Right lobe of liver (tissue), 5 donors: ENCODE measurements around the gene SLC26A5. TPM values are rescaled to one million over a fixed set of nuclear protein-coding genes. Genes with fewer than 3 reads are reported as not detected.

Experiments used
- small RNA-seq, 2 experiments: library from RNA; depleted of rRNA; stranded (forward); fragments of <200 nt; gene quantifications; one replicate each; pipeline ENCODE3, GENCODE V24; 2016
- total RNA-seq, 6 experiments: library from RNA; depleted of rRNA in 2 of 6; stranded (reverse); fragments of >200 nt in 2 of 6; fragmentation: NEBNext Ultra II Directional in 3 of 6; extraction: Animal tissue kit (Norgen Biotek cat#: 25700) in 3 of 6; gene quantifications; one replicate each; pipeline versions ENCODE4 v1.1.0 to v1.2.4, GENCODE V29; 2016 to 2023
- donor health status: DM: no; HTN: no; CAD: no.
- donor health status: DM: no; HTN: no; CAD: no.
- donor health status: DM: no; HTN: yes; CAD: no.
- donor health status: DM: no; HTN: yes; CAD: no.

The SLC26A5 gene
- total RNA-seq, 6 experiments from 2014 or later: 0.25 to 1.1 (median 0.62) TPM

Small RNAs within 50 kb of the gene (small RNA-seq; reads per million reads assigned to genes)
- gene RF00019 (0 reads per million in 2 experiments), gene RPS29P16 (0 to 0.29 reads per million in 2 experiments)

Other genes starting within 250 kb of the SLC26A5 start
- 10 to 100 TPM; 39.7 to 45.0 (median 44.0) TPM for gene PMPCB, start 148.8 kb downstream of the SLC26A5 start, total RNA-seq
- 10 to 100 TPM in 4 of 6 experiments, 1 to 10 TPM in 2; 5.5 to 13.1 (median 11.0) TPM for gene DNAJC2, start 101.4 kb downstream of the SLC26A5 start, total RNA-seq
- gene PSMC2, start 98.6 kb downstream of the SLC26A5 start, total RNA-seq: 10 to 100 TPM; 71.3 to 96.6 (median 78.2) TPM